Stimulated activated CD8-positive, alpha-beta memory T cell treated with anti-CD3 and anti-CD28 coated beads, Interleukin-4, amount 100 ng/mL, for 24 hours (primary cell): ENCODE data around the gene HOXA11.

Experiments
- DNase-seq: peaks from one replicate; pipeline ENCODE4 v3.0.0-alpha.2; 2020; ENCODE audit warnings: low read depth

Gene HOXA11

DNA sequence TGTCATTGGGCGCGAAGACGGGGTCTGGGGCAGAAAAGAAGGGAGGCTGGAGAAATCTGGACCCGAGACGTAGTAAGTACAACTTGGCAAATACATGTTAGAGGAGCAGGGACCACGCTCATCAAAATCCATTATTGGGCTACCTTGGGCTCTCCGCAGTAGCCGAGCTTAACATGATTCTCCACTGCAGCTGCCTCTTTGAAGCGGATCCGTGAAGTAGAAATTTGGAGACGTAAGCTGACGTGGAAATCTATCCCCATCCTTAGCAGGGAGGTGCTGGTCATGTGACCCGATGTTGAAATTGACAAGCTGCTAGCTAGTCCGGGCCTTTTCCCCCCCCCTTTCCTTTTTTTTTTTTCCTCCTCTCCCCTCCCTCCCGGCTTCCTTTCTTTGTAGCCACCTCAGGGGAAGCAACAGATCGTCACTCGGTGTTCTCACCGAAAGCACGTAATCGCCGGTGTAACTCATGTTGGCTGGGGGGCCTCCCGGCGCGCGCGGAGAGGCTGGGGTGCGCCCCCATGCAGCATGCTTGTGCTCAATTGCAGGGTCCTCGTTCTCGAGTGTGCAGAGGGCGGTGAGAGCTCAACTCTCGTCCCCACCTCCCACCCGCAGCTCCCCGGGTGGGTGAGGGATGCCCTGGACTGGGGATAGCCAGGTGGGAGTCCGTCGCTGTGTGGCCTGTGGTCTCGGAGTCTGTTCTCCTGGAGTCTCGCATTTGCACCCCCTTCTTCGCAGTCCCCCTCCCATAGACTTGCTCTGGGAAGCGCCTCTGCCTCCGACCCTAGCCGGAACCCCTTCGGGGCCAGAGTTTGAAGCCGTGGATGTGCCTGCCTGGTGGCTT is at the start of gene HOXA11:
Gene HOXA11, minus strand, starts transcription at position 220 of the 841 bp plus-strand sequence. Its CDS starts 88 bp downstream, at position 132.
- no peak for DNase-seq

GRCh38 chr7:27229448-27229847 is 44.4 kb upstream of the HOXA11 start:
- DNase-seq = no peak

DNA sequence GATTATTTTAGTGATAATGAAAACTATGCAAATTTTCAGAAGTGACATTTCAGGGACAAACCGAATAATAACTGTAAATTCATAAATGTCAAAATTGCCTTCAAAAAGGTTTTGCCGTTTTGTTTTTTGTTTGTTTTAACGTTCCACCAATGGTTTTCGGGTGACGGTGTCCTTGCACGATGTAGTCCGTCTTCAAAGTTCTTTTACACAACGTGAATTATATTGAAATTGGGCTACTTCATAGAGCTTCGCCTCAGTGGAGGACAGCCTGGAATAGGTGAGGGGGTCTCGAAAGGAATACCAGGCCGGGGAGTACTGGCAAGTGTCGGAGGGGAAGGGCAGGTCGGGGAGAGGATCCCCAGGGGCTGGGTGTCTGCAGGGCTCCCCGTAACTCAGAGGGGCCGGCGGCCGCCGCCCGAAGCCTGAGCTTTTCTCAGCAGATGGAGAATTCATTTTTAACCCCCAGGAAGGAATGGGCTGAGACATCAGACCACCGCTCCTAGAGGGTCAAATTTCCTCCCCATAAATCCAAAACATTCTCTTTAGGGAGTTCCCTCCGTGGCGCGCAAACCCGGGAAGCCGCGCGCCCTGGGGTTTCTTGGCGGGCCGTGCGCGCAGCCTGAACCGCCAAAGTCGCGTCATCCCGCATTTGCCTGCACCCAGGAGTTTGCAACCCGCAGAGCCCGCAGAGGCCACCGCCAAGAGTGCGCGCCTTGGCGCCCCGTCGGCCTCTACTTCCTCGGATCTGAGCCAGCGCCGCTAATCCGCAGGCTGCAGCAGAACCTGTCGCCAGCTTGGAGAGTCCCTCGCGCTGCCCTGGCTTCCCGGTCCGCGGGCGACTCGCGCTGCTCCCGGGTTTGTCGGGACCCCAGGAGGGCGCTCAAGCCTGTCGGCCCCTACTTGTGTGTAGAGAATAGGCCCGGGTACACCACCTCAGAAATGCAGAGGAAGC is 40.2 kb upstream of the HOXA11 start:
- DNase-seq = no peak

GRCh38 chr7:27223941-27224575 is 39.0 kb upstream of the HOXA11 start:
- no peak for DNase-seq

DNA sequence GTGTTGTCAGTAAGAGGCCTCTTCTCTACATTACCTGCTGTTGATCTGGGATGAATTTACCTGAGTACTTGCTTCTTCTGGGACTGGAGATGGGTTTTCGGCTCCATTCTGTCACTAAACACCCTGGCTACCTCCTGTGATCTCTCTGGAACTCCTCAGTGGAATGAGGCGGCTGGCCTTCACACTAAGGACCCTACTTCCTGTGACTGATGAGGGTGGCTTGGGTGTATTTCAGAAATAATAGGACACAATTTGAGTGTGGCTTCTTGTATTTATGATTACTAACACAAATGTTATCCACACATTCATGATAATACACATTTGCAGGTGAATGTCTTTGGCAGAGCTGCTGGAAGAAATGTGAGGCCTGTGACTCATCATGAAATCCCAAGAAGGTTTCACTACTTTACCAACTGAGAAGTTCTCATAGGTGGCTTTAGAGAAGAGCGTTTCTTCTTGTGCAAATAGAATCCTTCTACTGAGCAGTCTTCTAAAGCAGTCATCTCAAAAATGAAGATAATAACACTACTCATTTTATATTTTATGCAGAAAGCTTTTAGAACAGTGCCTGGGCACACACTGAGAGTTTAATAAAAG is 36.3 kb upstream of the HOXA11 start:
- no peak for DNase-seq

- no peak for DNase-seq
Observed at GRCh38 chr7:27220440-27220955, 35.5 kb upstream of the HOXA11 start.

- DNase-seq = no peak
Observed at GRCh38 chr7:27219821-27220220, 34.8 kb upstream of the HOXA11 start.

DNA sequence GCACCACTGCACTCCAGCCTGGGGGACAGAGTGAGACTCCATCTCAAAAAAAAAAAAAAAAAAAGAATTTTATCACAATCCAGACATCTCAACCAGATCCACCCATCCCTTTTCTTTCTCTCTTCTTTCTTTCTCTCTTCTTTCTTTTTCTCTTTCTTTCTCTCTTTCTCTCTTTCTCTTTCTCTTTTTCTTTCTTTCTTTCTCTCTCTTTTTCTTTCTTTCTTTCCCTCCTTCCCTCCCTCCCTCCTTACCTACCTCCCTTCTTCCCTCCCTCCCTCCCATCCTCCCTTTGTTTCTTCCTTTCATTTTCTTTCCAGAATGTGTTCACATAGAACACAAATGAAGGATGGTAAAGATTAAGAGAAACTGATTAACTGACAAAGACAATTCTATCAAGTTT is 32.9 kb upstream of the HOXA11 start:
- no peak for DNase-seq

DNA sequence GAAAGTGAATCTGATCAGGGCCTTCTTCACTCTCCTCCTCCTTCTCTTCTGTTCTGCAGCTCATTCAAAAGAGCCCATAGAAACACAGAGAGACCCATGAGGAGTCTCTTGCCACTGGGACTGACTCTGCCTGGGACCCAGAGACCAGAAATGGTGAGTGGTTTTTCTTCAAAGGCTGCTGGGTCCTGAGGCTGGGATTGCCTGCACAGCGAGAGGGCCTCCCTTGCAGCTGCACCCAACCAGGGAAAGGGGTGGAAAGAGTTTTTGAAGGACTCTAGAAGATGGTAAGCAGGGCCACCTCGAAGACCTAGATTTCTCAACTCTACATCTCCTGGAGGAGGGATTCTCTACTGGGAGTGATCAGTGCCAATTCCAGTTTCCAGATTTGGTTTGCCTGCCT is 30.3 kb upstream of the HOXA11 start:
- no peak for DNase-seq

GRCh38 chr7:27214239-27214950 is 29.4 kb upstream of the HOXA11 start:
- DNase-seq = no peak

DNA sequence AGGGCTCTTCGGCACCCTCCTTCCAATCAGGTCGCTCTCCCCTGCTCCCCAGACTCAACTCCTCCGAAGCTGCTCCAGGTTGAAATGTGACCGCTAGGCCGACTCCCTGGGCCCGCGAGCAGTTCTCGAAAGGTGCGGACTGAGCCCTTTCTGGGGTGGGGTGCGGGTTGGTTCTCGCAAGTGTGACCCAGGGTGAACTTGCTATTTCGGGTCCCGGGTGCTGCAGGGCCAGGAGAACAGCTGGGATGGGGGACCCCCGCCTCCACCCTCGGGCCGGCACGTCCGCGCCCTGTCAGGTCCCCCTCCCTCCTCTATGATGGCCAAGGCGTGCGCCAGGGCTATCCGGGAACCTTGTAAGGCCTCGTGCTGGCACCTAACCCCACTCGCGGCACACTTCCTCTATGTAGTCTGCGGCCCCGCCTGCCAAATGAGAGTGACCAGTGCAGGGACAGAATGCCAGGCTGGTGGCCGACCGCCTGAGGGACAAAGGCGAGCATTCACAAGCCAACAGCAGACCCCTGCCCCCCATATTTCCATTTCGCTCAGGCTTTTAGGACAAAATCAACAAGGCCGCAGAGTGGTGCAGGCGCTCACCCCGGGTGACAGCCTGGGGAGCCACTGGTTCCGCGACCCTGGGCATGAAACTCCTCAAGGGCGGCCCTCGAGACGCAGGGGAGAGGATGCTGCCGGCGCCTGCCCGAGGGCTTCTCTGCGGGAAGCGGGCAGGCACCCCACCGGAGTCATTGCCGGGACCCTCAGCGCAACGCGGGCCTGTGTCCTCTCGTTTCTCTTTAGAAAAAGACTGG is 28.6 kb upstream of the HOXA11 start:
- no peak for DNase-seq

GRCh38 chr7:27212497-27213432 is 27.7 kb upstream of the HOXA11 start:
- DNase-seq = no peak

- no peak for DNase-seq
Observed at GRCh38 chr7:27211764-27212204, 26.8 kb upstream of the HOXA11 start.

- no peak for DNase-seq
Observed at GRCh38 chr7:27211084-27211446, 26.0 kb upstream of the HOXA11 start.

GRCh38 chr7:27210441-27211083 is 25.5 kb upstream of the HOXA11 start:
- no peak for DNase-seq

- no peak for DNase-seq
Observed at GRCh38 chr7:27209933-27210440, 25.0 kb upstream of the HOXA11 start.

- DNase-seq = no peak
Observed at GRCh38 chr7:27208998-27209397, 24.0 kb upstream of the HOXA11 start.

- no peak for DNase-seq
Observed at GRCh38 chr7:27207348-27207985, 22.4 kb upstream of the HOXA11 start.
